D721Med (cell line): ENCODE measurements around the gene ETV6.

Source experiments
- DNase-seq: peaks from one replicate; pipeline ENCODE4 v3.0.0; 2011; ENCODE audit warnings: low spot score; ENCODE audit not compliant: insufficient read length
- FAIRE-seq: peaks from 2 replicates; lab custom pipeline; 2011; peaks lifted over from hg19 to GRCh38; lab: Jason Lieb, UNC
- CTCF ChIP-seq: IDR thresholded peaks from 2 replicates; pipeline ENCODE4 v1.5.1; 2012; ENCODE audit warnings: mild to moderate bottlenecking, control low read depth; ENCODE audit not compliant: insufficient read depth; ENCODE audit errors: missing control alignments

ETV6 gene

GRCh38 chr12:11759899-11760298, 110.4 kb downstream of the ETV6 start:
- DNase-seq (no peak), FAIRE-seq (no peak)
- no peak for TF ChIP-seq CTCF

GRCh38 chr12:11761869-11762567, 112.5 kb downstream of the ETV6 start:
- no peak for FAIRE-seq
- no peak for TF ChIP-seq CTCF
- no peak for DNase-seq

GRCh38 chr12:11762723-11763326, 113.4 kb downstream of the ETV6 start:
- no peak for TF ChIP-seq CTCF
- FAIRE-seq (no peak), DNase-seq (no peak)

GRCh38 chr12:11763760-11764520, 114.5 kb downstream of the ETV6 start:
- no peak for TF ChIP-seq CTCF
- DNase-seq (no peak), FAIRE-seq (no peak)

GRCh38 chr12:11764837-11765236, 115.4 kb downstream of the ETV6 start:
- TF ChIP-seq CTCF = no peak
- DNase-seq (no peak), FAIRE-seq (no peak)

GRCh38 chr12:11765421-11765816, 115.9 kb downstream of the ETV6 start:
- FAIRE-seq (no peak), DNase-seq (no peak)
- TF ChIP-seq CTCF = no peak
